Kidney (tissue), 14 donors: ENCODE data around the gene CCSER2. TPM values are rescaled to one million over a fixed set of nuclear protein-coding genes. Genes with fewer than 3 reads are reported as not detected.

Source experiments
- DNase-seq, 5 donors: peaks; one replicate each; pipeline ENCODE4 v3.0.0-alpha.2; 2013 to 2020
- FAIRE-seq: peaks from 2 replicates; lab custom pipeline; 2012; peaks lifted over from hg19 to GRCh38; lab: Jason Lieb, UNC
- H3K27ac ChIP-seq, 2 donors: one replicate each; pipeline ENCODE4 v1.7.0; 2013; ENCODE audit warnings: low read depth in 2 of 2, low read length in 2 of 2, inconsistent platforms in 1 of 2
- H3K27me3 ChIP-seq: one replicate; pipeline ENCODE4 v1.7.1; 2013; ENCODE audit warnings: low read length, inconsistent platforms; ENCODE audit not compliant: control insufficient read depth, insufficient read depth
- H3K36me3 ChIP-seq, 3 donors: one replicate each; pipeline versions ENCODE4 v1.7.0 to v1.7.1; 2013; ENCODE audit warnings: low read length in 3 of 3, control low read depth in 1 of 3, inconsistent platforms in 1 of 3; ENCODE audit not compliant: insufficient read depth in 3 of 3, control insufficient read depth in 2 of 3
- H3K4me1 ChIP-seq, 3 donors: one replicate each; pipeline versions ENCODE4 v1.7.0 to v1.7.1; 2013; ENCODE audit warnings: low read length in 3 of 3, inconsistent platforms in 1 of 3, low read depth in 1 of 3; ENCODE audit not compliant: control insufficient read depth in 2 of 3, insufficient read depth in 2 of 3
- H3K4me3 ChIP-seq, 3 donors: one replicate each; pipeline versions ENCODE4 v1.7.0 to v1.8.1; 2013; ENCODE audit warnings: low read length in 3 of 3, control low read depth in 1 of 3, inconsistent platforms in 1 of 3
- H3K9ac ChIP-seq, 3 donors: one replicate each; pipeline versions ENCODE4 v1.7.0 to v1.7.1; 2013; ENCODE audit warnings: low read length in 3 of 3, control low read depth in 1 of 3, inconsistent platforms in 1 of 3
- H3K9me3 ChIP-seq, 3 donors: one replicate each; pipeline versions ENCODE4 v1.7.0 to v1.7.1; 2013; ENCODE audit warnings: low read length in 3 of 3, control low read depth in 1 of 3, inconsistent platforms in 1 of 3; ENCODE audit not compliant: control insufficient read depth in 2 of 3, insufficient read depth in 1 of 3
- intact Hi-C: fragments of 100-400 bp; cut with DNase I; formaldehyde crosslinking; loops from one replicate; pipeline ENCODE4 v1.11.1; 2022
- polyA plus RNA-seq: library from polyadenylated mRNA; stranded (reverse); fragments of 350-450 nt; fragmentation: Illumina TruSeq; extraction: RNeasy Lipid Tissue Mini Kit (QIAGEN cat#74804); gene quantifications from one replicate; pipeline ENCODE4 v1.2.3, GENCODE V29; 2014; ENCODE audit warnings: low read depth, low replicate concordance; ENCODE audit not compliant: insufficient read depth
- total RNA-seq: library from RNA; stranded (reverse); fragmentation: NEBNext Ultra II Directional; extraction: Animal tissue kit (Norgen Biotek cat#: 25700); gene quantifications from one replicate; pipeline ENCODE4 v1.2.1, GENCODE V29; 2021
- TF ChIP-seq, protein P1 (sequence below): IDR thresholded peaks from 3 replicates; pipeline ENCODE4 v1.5.1; 2012; ENCODE audit warnings: mild to moderate bottlenecking, moderate library complexity, borderline replicate concordance; ENCODE audit not compliant: insufficient read depth; ENCODE audit errors: extremely low read depth
- donor health status: control.
- donor health status: control.
- donor health status: control.
- donor health status: control.
- donor health status: control.
- donor health status: DM: yes; HTN: yes; CAD: no.
- donor health status: Normal renal cell carcinoma (clear cell type).

CCSER2 gene
- total and polyA plus RNA-seq, 2 donors from 2014 or later, result 12.6 to 46.4 TPM

DNA sequence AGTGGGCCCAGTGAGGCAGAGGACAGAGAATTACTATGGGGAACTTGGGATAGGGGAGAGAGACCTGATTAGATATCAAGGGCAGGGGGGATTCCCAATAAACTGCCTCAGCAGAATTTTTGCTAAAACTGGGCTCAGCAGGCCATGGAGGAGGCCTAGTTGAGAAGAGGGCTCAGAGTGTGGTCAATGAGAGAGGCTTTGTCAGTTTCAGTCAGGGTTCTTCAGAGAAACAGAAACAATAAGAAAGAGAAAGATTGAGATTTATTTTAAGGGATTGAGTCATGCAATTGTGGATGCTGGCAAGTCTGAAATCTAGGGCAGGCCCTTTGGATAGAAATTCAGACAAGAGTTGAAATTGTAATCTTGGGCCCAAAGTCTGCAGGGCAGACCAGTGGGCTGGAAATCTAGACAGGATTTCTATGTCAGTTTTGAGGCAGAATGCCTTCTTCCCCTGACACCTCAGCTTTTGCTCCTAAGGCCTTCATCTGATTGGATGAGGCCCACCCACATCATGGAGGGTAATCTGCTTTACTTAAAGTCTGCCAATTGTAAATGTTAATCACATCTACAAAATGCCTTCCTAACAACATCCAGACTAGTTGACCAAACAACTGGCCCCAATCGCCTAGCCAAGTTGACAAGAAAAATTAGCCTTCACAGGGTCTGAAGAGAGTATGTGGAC, 33.5 kb upstream of the CCSER2 start:
- DNase-seq (no peak), FAIRE-seq (no peak)
- H3K27me3 ChIP-seq, result no peaks in the 10 kb centered on the region
- no peak overlapping the region for H3K9ac ChIP-seq
- no peak overlapping the region for H3K27ac ChIP-seq
- no peaks in the 10 kb centered on the region for H3K4me1 ChIP-seq
- no peaks in the 10 kb centered on the region for H3K9me3 ChIP-seq
- intact Hi-C loops, result no loop called here
- TF ChIP-seq, protein P1, sequence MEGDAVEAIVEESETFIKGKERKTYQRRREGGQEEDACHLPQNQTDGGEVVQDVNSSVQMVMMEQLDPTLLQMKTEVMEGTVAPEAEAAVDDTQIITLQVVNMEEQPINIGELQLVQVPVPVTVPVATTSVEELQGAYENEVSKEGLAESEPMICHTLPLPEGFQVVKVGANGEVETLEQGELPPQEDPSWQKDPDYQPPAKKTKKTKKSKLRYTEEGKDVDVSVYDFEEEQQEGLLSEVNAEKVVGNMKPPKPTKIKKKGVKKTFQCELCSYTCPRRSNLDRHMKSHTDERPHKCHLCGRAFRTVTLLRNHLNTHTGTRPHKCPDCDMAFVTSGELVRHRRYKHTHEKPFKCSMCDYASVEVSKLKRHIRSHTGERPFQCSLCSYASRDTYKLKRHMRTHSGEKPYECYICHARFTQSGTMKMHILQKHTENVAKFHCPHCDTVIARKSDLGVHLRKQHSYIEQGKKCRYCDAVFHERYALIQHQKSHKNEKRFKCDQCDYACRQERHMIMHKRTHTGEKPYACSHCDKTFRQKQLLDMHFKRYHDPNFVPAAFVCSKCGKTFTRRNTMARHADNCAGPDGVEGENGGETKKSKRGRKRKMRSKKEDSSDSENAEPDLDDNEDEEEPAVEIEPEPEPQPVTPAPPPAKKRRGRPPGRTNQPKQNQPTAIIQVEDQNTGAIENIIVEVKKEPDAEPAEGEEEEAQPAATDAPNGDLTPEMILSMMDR, result no peak
- no peaks in the 10 kb centered on the region for H3K36me3 ChIP-seq
- H3K4me3 ChIP-seq, result no peak overlapping the region

DNA sequence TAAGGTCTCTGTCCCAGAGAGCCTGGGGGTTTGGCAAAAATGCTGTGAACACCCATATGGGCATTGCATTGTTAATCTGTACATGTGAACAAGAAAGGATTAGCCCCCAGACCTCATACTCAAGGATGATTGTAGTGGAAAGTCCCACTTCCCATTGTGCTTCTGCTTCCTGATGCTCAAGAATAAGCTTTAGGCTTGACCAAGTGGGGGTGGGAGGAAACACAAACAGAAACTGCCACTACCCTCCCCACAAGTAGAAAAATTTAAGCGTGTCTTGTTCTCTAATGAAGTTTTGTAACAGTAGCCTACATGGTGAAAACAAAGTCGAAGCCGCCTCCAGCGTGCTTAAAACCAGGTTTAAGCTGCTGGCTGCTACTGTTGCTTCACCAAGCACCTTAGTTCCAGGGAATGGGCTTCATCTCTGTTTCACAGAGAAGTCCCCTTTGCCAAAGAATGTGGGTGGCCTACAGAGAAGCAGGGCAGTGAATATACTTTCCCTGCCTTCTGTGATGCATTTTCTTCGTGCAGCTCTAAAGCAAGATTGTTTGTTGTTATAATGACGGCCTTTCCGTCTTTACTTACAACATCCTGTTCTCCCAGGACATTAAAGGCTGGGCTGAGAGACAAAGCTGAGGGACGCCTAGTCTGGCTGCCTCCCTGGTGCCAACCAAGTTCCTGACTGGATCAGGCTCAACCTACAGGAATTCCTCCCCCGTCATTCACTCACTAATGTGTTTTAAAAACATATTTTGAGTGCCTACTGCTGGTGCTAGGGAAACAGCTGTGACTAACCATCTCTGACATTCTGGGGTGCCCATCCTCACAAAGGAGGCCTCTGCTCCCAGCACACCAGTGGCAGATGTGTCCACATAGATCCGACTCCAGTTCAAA, 32.1 kb upstream of the CCSER2 start:
- FAIRE-seq, result no peak
- intact Hi-C loops, result no loop called here
- no peak overlapping the region for H3K27ac ChIP-seq

DNA sequence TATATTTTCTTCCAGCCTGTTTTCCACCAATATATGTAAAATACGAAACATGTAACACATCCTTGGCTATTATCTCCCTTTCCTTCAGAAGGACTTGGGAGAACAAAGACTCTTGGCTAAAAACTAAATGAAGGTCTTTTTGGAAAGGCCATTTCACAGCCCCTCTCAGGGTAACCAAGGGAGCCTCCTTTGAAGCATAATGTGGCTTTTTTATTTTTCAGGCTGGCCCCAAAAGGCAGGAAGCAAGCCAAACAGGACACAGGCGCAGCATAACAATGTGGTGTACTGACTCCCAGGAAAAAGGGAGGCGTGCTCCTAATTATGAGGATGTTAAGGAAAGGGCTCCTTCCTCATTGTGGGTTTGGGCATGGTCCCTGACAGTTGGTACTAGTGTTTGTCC, 30.3 kb upstream of the CCSER2 start:
- Histone ChIP-seq H3K4me3 (no peak overlapping the region), H3K9ac (no peak overlapping the region), H3K36me3 (no peaks in the 10 kb centered on the region), H3K27me3 (no peaks in the 10 kb centered on the region), H3K9me3 (no peaks in the 10 kb centered on the region), H3K27ac (no peak overlapping the region), H3K4me1 (no peaks in the 10 kb centered on the region)
- DNase-seq (no peak), FAIRE-seq (no peak)
- intact Hi-C loops, result no loop called here
- TF ChIP-seq, protein P1, result no peak

More for the DNA sequence above, 32.1 kb upstream of the CCSER2 start:
- Histone ChIP-seq H3K4me1 (no peaks in the 10 kb centered on the region), H3K4me3 (no peak overlapping the region), H3K27me3 (no peaks in the 10 kb centered on the region), H3K9me3 (no peaks in the 10 kb centered on the region), H3K36me3 (no peaks in the 10 kb centered on the region), H3K9ac (no peak overlapping the region)
- DNase-seq, result peak in 1 of 5 donors; percentile 5
- TF ChIP-seq, protein P1, result no peak
